KMS-11 (cell line): ENCODE results near the gene TMEM106C.

Source experiments
- H2AFZ ChIP-seq: fragments of 200-600 bp; sonication (generic); 2 replicates; pipeline ENCODE4 v1.6.1; 2016; ENCODE audit warnings: antibody characterized with exemption, mixed run types, low read depth
- H3K27ac ChIP-seq: fragments of 200-600 bp; sonication (generic); 2 replicates; pipeline ENCODE4 v1.6.1; 2016; ENCODE audit warnings: mild to moderate bottlenecking, mixed run types
- H3K27me3 ChIP-seq: fragments of 200-600 bp; sonication (generic); 2 replicates; pipeline ENCODE4 v1.6.1; 2017; ENCODE audit warnings: mild to moderate bottlenecking, low read depth, mixed run types, moderate library complexity; ENCODE audit not compliant: insufficient read depth
- H3K36me3 ChIP-seq: fragments of 200-600 bp; sonication (generic); 2 replicates; pipeline ENCODE4 v1.6.1; 2017; ENCODE audit warnings: mild to moderate bottlenecking, mixed run types; ENCODE audit not compliant: insufficient read depth
- H3K4me1 ChIP-seq: fragments of 200-600 bp; sonication (generic); 2 replicates; pipeline ENCODE4 v1.6.1; 2016; ENCODE audit warnings: mild to moderate bottlenecking, low read depth, mixed run types; ENCODE audit not compliant: poor library complexity, severe bottlenecking
- H3K4me2 ChIP-seq: fragments of 200-600 bp; sonication (generic); 2 replicates; pipeline ENCODE4 v1.7.0; 2016; ENCODE audit warnings: mild to moderate bottlenecking, mixed run types
- H3K4me3 ChIP-seq: fragments of 200-600 bp; sonication (generic); IDR thresholded peaks from 2 replicates; pipeline ENCODE4 v1.6.1; 2017; ENCODE audit warnings: low read depth, low read length, mixed read lengths; ENCODE audit not compliant: insufficient read depth
- H3K79me2 ChIP-seq: fragments of 200-600 bp; sonication (generic); 2 replicates; pipeline ENCODE4 v1.6.1; 2016; ENCODE audit warnings: low read depth, mixed run types; ENCODE audit not compliant: insufficient read depth
- H3K9ac ChIP-seq: fragments of 200-600 bp; sonication (generic); 2 replicates; pipeline ENCODE4 v1.6.1; 2016; ENCODE audit warnings: mild to moderate bottlenecking, mixed run types
- H4K20me1 ChIP-seq: fragments of 200-600 bp; sonication (generic); 2 replicates; pipeline ENCODE4 v1.6.1; 2016; ENCODE audit warnings: mild to moderate bottlenecking, mixed run types; ENCODE audit not compliant: insufficient read depth
- TF ChIP-seq, protein P1 (sequence below): fragments of 200-600 bp; sonication (generic); conservative IDR thresholded peaks from 2 replicates; pipeline ENCODE4 v1.6.1; 2017; ENCODE audit warnings: low read depth, mild to moderate bottlenecking, antibody characterized with exemption, low read length, moderate library complexity, mixed read lengths

Gene TMEM106C

DNA sequence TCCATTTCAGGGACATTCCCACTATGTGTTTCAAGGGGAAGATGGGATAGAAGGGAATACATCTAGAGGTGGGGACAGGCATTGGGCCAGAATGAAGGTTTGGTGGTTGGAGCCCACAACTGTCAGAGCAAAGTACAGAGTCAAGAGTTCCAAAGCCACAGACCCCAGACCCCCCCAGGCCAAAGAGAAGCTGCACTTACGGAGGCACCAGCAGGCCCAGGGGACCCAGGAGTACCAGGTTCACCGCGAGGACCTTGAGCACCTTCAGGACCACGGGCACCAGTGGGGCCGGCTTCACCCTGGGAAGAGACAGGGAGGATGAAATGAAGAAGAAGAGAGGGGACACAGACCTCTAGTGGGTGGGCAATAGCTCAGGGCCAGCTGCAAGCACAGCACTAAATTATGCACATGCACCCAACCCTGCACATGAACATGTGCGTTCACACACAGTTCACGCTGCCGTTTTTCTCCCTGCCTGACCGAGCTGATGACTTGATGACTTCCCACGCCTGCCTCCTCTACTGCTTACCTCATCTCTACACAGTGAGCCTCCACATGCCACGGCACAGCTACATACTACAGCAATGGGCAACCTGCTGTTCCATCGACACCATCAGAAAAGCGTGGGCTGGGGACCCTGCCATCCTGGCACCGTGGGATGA lies 24.1 kb downstream of the TMEM106C start:
- TF ChIP-seq, protein P1, sequence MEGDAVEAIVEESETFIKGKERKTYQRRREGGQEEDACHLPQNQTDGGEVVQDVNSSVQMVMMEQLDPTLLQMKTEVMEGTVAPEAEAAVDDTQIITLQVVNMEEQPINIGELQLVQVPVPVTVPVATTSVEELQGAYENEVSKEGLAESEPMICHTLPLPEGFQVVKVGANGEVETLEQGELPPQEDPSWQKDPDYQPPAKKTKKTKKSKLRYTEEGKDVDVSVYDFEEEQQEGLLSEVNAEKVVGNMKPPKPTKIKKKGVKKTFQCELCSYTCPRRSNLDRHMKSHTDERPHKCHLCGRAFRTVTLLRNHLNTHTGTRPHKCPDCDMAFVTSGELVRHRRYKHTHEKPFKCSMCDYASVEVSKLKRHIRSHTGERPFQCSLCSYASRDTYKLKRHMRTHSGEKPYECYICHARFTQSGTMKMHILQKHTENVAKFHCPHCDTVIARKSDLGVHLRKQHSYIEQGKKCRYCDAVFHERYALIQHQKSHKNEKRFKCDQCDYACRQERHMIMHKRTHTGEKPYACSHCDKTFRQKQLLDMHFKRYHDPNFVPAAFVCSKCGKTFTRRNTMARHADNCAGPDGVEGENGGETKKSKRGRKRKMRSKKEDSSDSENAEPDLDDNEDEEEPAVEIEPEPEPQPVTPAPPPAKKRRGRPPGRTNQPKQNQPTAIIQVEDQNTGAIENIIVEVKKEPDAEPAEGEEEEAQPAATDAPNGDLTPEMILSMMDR, result no peak
- Histone ChIP-seq H3K9ac (no peak overlapping the region), H3K4me3 (no peak overlapping the region), H3K36me3 (no peaks in the 10 kb centered on the region), H3K27ac (no peak overlapping the region), H3K4me2 (no peak overlapping the region), H3K4me1 (no peaks in the 10 kb centered on the region), H3K79me2 (no peaks in the 10 kb centered on the region), H4K20me1 (no peaks in the 10 kb centered on the region), H3K27me3 (no peaks in the 10 kb centered on the region), H2AFZ (no peak overlapping the region)

DNA sequence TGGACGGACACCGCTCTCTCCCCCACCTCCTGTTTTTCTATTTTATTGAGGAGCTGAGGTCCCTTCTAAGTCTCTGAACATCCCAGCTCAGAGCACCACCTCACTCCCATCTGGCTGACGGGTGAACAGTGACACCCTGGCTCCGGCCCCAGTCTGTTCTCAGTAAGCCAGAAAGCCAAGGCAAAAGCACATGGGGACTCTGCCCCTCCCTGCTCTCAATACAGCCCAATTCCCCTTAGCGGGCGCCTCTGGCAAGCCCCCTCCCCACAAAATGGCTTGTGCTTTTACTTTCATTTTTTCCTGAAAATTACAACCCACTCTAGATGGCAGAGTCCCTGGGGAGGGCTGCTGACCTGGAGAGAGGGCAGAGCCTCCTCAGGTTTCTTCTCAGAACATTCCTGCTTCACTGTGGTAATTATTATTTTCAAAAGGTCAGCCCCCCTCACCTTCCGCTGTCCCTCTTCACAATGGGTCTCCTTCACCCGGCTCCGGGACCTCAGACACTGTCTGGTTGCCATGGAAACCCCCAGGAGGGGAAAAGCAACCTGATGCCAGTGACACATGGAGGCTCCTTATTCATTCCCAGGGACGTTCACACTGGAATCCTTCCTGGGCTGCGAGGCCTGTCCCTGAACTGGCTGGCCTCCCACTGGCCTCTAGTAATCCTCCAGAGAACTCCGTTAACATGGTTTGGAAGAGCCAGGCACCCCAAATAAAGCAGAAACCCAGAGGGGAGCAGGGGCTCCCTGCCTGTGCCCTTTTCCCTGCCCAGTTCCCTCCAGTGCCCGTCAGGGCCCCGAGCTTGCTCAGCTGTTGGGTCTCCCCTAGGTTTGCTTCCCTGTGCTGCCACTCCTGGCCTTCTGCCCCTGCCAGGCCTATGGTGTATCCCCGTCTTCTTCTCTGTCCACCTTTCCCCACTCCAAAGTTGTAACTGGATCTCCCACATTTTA lies 25.0 kb downstream of the TMEM106C start:
- TF ChIP-seq, protein P1, result no peak
- Histone ChIP-seq H4K20me1 (no peaks in the 10 kb centered on the region), H3K9ac (no peak overlapping the region), H3K4me2 (no peak overlapping the region), H3K4me1 (no peaks in the 10 kb centered on the region), H3K79me2 (no peaks in the 10 kb centered on the region), H3K27me3 (no peaks in the 10 kb centered on the region), H3K27ac (no peak overlapping the region), H3K4me3 (no peak overlapping the region), H3K36me3 (no peaks in the 10 kb centered on the region), H2AFZ (no peak overlapping the region)

- no peaks in the 10 kb centered on the region for H4K20me1 ChIP-seq
- H3K36me3 ChIP-seq, result no peaks in the 10 kb centered on the region
- no peaks in the 10 kb centered on the region for H3K4me1 ChIP-seq
- H3K27me3 ChIP-seq, result no peaks in the 10 kb centered on the region
- H2AFZ ChIP-seq, result no peak overlapping the region
- TF ChIP-seq, protein P1, result no peak
- H3K27ac ChIP-seq, result no peak overlapping the region
- no peaks in the 10 kb centered on the region for H3K79me2 ChIP-seq
- H3K9ac ChIP-seq, result no peak overlapping the region
- H3K4me2 ChIP-seq, result no peak overlapping the region
- H3K4me3 ChIP-seq, result no peak overlapping the region
Measured at GRCh38 chr12:47989023-47989417, 25.6 kb downstream of the TMEM106C start.

- no peaks in the 10 kb centered on the region for H3K79me2 ChIP-seq
- no peak overlapping the region for H2AFZ ChIP-seq
- H3K36me3 ChIP-seq, result no peaks in the 10 kb centered on the region
- H3K4me1 ChIP-seq, result no peaks in the 10 kb centered on the region
- H3K9ac ChIP-seq, result no peak overlapping the region
- H4K20me1 ChIP-seq, result no peaks in the 10 kb centered on the region
- no peak overlapping the region for H3K4me3 ChIP-seq
- TF ChIP-seq, protein P1, result no peak
- no peak overlapping the region for H3K4me2 ChIP-seq
- H3K27me3 ChIP-seq, result no peaks in the 10 kb centered on the region
- H3K27ac ChIP-seq, result no peak overlapping the region
Measured at GRCh38 chr12:47989666-47990065, 26.3 kb downstream of the TMEM106C start.
